Stimulated activated CD8-positive, alpha-beta memory T cell treated with anti-CD3 and anti-CD28 coated beads, Interleukin-12 subunit alpha, Interleukin-12 subunit beta, amount 100 ng/mL, for 1 hour (primary cell): ENCODE data around the gene CMTM5.
A peak's percentile ranks its signal among the peaks of the same experiment; 100 is the strongest.

Experiments
- DNase-seq: peaks from one replicate; pipeline ENCODE4 v3.0.0-alpha.2; 2020; ENCODE audit warnings: low read depth

Gene CMTM5

DNA sequence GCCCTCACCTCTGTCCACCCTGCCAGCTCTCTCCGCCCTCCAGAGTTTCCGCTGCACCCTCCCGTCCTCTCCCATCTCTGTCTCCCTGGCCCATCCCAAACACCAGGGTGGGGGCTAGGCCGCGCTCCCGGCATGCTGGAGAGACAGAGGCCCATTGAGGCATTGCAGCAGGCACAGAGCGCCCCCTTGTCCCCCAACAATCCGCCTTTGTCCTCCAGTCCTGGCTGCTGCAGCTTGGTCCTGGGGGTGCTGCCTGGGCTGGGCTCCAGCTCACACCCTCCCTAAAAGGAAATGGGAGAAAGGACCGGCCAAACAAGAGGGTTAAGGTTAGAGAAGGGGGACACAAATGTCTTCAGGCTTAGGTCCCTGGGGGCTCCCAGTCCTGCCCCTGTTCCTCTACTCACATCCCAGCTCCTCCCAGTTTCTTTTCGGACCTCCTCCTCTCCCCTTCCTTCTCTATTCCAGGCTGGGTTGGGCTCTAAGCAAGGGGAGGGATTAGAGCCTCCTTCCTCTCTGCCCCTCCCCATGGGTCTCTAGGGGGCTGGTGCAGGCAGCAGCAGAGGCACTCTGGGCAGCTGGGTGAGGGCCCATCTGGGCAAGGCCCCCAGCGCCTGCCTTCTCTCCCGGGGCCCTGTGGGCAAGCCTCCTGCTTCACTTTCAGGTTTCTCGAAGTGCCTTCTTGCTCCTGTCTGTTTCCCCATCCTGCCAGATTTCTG is at the start of gene CMTM5:
Gene CMTM5 (plus strand): TSS at position 565 of the 716 bp plus-strand sequence. CDS start 206 bp downstream, outside the sequence.
- no peak for DNase-seq

GRCh38 chr14:23327947-23328744 is 48.7 kb upstream of the CMTM5 start:
- DNase-seq: peak; percentile 49

GRCh38 chr14:23335623-23336022 is 41.2 kb upstream of the CMTM5 start:
- DNase-seq: no peak

- DNase-seq: no peak
These were observed 37.2 kb upstream of the CMTM5 start for GRCh38 chr14:23339506-23340268.

GRCh38 chr14:23344481-23344880 is 32.4 kb upstream of the CMTM5 start:
- no peak for DNase-seq

DNA sequence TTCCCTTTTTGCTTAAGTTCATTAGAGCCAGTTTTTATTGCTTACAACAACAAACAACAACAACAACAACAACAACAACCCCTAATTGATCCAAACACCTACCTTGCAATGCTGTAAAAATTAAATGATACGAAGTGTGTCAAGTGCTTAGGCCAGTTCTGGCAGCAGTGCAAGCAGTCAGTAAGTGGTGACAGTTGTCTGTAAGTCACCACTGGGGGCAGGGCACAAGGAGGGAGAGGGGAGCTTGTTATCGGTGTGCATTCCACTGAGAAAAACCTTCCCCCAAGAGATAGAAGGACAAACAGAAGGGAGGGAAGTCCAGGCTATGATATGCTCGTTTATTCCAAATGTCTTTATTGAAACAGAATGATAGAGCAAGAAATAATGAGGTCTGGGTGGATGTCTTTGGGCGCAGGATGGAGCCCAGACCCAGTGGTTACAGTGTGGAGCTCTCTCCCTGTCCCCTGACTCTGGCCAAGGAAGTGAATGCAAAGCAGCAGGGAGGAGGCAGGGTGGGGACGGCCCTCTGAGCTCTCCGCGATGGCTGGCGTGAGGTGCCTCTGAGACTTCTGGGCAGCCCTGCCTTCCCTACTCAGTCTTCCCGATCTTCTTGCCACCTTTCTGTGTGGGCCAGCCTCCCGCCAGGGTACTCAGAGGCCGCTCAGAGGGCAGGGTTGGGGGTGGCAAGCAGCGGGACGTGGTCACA is 30.7 kb upstream of the CMTM5 start:
- no peak for DNase-seq

DNA sequence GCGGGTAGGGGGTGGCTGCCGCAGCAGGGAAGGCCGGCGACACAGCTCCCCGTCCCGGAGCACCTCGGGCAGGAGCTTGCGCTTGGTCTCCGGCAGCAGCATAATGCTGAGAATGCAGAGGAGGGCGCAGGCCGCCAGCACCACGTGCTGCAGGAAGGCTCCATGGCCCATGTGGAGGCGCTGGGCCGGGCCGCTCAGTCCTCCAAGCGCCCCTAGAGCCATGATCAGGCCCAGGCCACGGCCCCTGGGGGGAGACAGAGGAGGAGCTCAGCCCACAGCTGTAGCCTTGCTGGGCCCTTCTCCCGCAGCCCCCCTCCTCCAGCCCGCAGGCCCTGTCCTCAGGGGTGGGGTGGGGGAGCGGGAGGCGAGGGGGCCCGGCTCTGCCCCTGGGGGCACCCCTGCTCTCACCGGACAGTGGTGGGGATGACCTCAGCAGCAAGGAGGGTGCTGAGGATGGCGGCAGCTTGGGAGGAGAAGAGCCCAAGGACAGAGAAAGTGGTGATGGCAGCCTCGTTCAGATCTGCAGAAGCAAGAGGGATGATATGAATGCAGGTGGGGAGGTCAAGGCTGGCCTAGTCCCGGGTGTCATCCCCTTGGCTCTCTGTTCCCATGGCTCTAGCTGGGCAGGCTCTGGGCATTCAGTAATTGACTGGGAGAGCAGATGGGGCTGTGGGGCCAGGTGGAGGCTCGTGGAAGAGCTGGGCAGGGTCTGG is 30.0 kb upstream of the CMTM5 start:
- no peak for DNase-seq

DNA sequence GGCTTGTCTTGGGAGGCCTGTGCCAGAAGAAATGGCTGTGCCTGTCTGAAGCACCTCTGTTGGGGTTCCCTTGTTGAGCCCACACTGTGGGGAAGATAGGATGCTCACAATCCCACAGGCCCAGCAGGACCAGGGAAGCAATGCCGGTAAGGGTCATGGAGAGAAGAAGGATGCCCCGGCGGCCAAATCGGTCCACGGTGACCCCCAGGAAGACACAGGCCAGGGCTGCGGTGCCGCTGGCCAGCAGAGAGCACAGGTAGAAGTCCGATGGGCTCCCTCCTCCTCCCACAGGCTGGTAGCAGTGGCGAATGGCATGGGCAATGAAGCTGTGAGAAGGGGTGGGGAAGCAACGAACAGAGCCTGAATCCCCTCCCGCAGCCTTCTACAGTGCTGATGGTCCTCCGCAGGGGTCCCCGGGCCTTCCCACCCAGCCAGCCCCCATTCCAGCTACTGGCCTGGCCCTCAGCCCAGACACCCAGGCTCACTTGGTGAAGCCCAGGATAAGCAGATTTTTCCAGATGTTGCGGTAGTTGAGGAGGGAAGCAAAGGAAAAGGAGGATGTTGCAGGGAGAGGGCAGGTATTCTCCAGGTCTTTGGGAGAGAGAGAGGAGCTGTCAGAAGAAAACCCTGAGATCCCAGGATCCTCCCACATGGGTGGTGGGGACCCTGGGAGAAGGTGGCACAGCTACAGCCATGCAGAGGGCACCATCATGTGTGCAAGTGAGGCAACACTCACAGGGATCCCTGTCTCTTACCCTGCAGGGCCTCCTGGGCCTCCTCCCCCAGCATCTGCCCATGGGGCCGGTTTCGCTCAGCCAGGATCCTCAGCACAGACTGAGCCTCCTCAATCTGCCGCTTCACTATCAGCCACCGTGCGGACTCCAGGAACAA is 29.2 kb upstream of the CMTM5 start:
- no peak for DNase-seq

GRCh38 chr14:23348297-23348655 is 28.6 kb upstream of the CMTM5 start:
- no peak for DNase-seq

- no peak for DNase-seq
These were observed 27.5 kb upstream of the CMTM5 start for GRCh38 chr14:23349156-23349845.

DNA sequence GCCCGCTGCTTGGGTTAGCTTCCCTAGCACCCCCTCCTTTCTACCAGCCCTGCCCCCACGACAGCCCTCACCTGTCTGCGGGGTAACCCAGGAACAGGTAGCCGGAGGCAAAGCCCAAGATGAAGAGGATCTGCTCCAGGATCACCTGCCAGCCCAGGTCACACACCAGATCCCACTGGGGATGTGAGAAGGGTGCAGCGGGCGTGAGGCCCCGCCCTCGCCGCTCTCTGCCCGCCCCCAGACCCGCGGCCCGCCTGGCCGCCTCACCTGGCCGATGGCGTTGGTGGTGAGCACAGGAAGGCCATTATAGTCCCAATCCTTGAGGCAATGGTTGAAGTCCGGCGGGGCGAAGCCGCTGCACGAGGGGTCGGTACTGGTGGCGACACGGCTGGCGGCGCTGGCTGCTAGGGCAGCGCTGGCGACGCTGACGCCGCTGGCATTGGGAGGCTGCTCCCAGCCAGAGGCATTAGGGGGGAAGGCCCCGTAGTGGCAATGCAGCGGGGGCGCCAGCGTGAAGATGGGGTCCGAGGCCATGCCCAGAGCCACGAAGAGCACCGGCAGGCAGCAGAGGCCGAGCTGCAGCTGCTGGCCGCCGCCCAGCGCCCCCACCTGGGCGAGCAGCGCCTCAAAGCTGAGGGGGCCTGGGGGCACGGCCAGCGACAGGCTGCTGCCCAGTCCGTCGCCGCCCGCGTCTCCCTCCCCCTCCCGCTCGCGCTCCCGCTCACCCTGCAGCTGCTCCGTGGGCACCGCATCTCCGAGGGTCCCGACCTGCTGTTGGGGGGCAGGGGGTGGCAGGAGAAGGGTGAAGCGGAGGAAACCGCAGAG is 25.0 kb upstream of the CMTM5 start:
- DNase-seq: no peak

GRCh38 chr14:23352506-23353432 is 24.1 kb upstream of the CMTM5 start, which contains the start of gene SLC22A17:
SLC22A17 (minus strand) TSS chr14:23352887.
- DNase-seq: peak; percentile 28

- DNase-seq: no peak
These were observed 23.4 kb upstream of the CMTM5 start for GRCh38 chr14:23353433-23353780.

DNA sequence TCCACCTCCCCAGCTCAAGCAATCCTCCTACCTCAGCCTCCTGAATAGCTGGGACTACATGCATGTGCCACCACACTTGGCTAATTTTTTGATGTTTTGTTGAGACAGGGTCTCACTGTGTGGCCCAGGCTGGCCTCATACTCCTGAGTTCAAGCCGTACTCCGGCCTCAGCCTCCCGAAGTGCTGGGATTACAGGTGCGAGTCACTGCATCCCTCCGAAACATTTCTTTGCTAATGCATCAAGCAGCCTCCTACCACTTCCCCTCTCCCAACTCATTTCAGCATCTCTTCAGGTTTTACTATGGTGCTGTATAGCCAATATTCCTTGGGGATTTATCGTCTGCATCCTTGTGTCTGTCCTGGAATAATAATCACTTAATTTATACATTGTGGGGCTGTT is 21.9 kb upstream of the CMTM5 start:
- DNase-seq: no peak

DNA sequence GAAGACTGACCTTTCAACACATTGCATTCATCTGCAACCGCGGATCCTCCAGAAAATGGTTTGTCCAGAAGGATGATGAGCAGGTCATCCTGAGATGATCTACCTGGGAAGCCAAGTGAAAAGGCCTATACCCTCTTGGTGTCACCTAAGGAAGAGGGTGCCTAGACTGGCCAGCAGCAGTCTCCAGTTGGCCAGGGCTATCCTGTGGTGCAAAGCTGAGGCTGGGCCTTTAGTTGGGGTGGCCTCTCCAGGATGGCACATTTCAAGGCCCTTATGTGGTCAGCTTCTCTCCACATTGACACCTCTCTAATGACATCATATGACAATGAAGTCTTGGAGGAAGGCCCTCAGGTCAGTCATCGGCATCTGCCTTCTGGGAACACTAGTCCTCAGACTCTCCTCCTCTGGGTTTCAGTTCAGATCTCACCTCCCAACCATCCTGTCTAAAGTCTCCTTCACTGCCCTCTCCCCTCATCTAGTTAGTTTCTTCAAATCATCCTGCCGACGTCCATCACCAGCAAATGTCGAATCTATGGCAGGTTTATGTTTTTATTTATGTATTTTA is 20.9 kb upstream of the CMTM5 start:
- DNase-seq: no peak

GRCh38 chr14:23356662-23357061 is 20.2 kb upstream of the CMTM5 start:
- no peak for DNase-seq

DNA sequence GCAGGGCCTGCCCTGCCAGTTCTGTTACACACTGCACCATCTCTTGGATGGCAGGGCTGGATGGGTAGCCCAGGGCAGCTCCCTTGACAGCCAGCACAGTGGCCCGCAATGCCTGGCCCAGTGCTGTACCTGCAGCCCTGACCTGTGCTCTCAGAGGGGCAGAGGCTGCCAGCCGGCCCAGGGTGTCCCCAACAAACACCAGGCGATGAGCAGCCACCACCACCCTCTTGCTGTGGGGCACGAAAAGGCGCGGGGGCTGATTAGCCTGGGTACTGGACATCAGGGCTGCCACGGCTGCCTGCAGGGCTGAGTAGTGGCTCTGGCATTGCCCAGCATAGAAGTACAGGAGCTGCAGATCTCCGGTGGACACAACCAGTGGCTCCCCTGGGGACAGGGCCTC is 19.6 kb upstream of the CMTM5 start:
- DNase-seq: no peak

DNA sequence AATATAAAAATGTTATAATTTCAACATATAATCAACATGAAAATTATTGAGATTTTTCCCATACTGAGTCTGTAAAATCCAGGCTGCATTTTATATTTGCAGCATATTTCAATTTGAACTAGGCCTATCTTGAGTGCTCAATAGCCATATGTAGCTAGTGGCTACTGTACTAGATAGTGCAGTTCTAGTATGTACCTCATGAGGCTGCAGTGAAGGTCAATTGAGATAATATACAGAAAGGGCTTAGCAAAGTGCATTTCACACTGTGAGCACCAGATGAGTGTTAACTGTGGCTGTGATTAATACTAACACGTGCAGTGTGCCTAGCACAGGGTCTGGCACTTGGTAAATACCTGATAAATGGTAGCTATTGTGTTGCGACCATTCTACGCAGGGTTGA is 18.8 kb upstream of the CMTM5 start:
- DNase-seq: no peak
